Measurements from ENCODE around the gene USP6.
A peak's percentile ranks its signal among the peaks of the same experiment; 100 is the strongest.
"Not testable (repeated sequence)": the region's sequence is repeated elsewhere in the genome, so short reads cannot be mapped to it uniquely, and the experiment has no call there.

USP6 gene

DNA sequence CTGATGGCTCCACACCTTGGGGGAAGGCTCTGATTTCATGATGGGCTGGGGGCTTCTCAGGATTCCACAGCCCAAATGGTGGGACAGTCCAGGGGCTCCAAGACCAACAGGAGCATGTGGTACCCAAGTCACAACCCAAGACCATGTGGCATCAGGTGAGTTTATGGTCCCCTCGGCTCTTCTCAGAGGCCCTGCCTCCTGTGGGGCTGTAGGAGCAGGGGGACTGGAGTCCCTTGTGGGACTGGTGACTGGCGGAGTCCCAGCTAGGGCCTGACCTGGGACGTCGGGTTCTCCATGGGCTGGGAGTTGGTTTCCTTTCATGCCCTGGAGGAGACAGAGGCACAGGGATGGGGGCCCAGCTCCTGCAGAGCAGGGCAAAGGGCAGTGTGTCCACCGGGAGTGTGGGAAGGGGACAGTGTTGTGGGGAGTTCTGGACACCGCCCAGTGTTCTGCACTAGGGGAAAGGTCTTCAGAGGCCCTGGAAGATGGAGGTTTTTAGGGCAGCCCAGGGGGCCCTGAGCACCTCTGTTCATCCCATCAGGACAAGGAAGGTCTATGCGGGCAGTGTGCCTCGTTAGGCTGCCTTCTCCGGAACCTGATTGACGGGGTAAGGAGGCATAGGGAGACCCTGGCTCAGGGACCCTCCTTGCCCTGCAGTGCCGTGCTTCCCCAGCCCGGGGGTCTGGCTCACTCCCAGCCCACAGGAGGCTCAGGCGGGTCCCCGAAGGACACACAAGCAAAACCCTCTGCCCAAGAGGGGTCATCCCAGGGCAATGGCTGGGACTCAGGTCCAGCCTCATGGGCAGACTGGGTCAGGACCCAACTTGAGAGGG lies 21.0 kb downstream of the USP6 start:
- not testable (repeated sequence) for DNase-seq

DNA sequence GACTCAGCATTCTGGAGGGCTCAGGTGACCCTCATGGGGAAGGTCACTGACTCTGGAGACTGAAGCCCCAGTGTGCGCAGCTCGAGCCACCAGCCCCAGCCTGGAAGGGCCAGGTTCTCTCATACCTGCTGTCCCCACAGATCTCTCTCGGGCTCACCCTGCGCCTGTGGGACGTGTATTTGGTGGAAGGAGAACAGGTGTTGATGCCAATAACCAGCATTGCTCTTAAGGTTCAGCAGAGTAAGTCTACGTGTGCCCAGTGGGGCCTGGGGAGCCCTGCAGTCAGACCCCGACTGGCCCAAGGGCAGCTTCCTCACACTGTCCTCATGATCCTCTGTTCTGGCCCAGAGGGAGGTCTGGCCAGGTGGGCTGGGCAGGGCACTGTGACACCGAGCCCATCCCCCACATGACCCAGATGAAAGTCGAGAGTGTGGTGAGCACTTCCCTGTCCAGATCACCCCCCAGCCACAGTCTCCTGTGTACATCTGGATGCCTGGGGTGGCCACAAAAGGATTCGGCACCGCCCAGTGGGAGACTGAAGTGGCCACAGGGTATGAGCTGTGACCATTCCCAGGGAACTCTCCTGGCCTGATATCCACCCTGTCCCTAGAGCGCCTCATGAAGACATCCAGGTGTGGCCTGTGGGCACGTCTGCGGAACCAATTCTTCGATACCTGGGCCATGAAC lies 21.8 kb downstream of the USP6 start:
- not testable (repeated sequence) for DNase-seq

DNA sequence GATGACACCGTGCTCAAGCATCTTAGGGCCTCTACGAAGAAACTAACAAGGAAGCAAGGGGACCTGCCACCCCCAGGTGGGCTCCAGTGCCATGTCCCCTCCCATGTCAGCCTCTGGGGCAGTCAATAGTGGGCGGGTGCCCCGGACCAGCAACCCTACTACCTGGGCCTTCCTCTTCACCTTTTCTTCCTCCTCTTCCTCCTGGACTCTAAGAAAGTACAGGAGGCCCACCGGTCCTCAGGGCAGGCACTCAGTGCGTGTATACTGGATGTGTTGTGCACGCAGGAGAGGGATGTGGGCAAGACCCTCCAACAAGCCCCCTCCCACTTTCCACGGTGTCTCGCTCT lies 22.3 kb downstream of the USP6 start:
- not testable (repeated sequence) for DNase-seq

DNA sequence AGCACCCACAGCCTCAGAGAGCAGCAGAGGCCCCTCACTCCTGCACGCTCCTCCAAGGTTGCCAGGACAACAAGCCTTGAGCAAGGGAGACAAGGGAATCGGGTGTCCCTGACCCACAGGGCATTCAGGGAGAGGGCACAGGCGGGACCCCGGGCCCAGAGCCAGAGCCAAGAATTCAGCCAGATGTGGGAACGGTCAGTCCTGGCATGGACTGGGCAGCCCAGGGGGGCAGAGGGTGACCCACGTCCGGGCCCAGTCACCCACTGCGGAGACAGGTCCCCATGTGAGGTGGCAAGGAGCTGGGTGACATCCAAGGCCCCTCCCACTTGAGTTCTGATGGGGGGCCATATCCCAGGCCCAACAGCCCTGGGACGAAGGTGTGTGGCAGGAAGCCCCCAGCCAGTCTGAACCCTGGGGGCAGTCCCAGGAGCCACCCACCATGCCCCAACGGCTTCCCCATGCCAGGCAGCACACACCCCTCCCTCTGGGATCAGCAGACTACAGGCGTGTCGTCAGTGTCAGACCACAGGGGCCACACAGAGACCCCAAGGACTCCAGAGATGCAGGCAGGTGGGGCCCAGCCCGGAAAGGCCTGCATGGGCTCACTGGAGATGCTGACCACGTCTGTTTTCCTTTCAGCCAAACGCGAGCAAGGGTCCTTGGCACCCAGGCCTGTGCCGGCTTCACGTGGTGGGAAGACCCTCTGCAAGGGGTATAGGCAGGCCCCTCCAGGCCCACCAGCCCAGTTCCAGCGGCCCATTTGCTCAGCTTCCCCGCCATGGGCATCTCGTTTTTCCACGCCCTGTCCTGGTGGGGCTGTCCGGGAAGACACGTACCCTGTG lies 23.0 kb downstream of the USP6 start:
- no peak for DNase-seq

DNA sequence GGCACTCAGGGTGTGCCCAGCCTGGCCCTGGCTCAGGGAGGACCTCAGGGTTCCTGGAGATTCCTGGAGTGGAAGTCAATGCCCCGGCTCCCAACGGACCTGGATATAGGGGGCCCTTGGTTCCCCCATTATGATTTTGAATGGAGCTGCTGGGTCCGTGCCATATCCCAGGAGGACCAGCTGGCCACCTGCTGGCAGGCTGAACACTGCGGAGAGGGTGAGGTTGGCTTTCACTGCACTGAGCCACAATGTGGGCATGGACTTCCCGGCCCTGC lies 23.6 kb downstream of the USP6 start:
- no peak for DNase-seq

DNA sequence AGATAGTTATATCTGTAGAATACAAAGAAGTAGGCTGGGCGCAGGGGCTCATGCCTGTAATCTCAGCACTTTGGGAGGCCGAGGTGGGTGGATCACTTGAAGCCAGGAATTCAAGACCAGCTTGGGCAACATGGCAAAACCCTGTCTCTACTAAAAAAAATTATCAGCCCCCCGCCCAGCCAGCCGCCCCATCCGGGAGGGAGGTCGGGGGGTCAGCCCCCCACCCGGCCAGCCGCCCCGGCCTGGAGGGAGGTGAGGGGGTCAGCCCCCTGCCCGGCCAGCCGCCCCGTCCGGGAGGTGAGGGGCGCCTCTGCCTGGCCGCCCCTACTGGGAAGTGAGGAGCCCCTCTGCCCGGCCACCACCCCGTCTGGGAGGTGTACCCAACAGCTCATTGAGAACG lies 27.0 kb downstream of the USP6 start:
- DNase-seq = not testable (repeated sequence)

DNA sequence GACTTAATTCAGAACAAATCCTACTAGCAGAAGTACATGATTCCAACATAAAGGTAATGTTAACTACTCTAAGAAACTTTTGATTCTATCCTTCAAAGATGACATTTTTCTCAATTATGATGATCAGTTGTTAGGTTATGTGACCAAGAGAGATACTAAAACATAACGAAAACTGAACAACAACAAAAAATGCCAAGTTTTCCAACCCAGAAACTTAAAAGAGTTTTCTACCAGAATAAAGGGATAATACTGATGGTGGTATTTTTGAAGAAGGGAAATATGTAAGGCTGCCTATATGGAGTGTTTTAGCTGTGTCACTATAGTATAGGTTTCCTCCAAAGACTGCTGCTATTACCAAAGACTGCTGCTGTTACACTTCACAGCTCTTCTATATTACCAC lies 30.3 kb downstream of the USP6 start:
- DNase-seq = not testable (repeated sequence)

DNA sequence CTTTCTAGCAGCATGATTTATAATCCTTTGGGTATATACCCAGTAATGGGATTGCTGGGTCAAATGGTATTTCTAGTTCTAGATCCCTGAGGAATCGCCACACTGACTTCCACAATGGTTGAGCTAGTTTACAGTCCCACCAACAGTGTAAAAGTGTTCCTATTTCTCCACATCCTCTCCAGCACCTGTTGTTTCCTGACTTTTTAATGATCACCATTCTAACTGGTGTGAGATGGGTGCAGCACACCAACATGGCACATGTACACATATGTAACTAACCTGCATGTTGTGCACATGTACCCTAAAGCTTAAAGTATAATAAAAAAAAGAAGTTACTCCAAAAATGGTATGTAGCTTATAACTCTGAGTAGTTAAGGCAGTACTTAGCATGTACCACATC lies 44.9 kb downstream of the USP6 start:
- DNase-seq = not testable (repeated sequence)

DNA sequence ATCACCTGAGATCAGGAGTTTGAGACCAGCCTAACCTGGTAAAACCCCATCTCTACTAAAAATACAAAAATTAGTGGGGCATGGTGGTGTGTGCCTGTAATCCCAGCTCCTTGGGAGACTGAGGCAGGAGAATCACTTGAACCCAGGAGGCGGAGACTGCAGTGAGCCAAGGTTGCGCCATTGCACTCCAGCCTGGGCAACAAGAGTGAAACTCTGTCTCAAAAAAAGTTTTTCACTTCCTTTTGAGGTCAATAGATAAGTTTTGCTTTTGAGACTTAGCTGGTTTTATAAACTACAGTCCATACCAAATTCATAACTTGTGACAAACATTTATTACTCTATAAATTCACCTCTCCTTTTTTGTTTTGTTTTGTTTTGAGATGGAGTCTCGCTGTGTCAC lies 46.0 kb downstream of the USP6 start:
- DNase-seq = not testable (repeated sequence)

GRCh38 chr17:5164436-5164835 lies 48.6 kb downstream of the USP6 start:
- no peak for DNase-seq

- DNase-seq = not testable (repeated sequence)
These were observed 50.1 kb downstream of the USP6 start for GRCh38 chr17:5165791-5166564.

- DNase-seq = not testable (repeated sequence)
These were observed 59.2 kb downstream of the USP6 start for GRCh38 chr17:5175027-5175426.

DNA sequence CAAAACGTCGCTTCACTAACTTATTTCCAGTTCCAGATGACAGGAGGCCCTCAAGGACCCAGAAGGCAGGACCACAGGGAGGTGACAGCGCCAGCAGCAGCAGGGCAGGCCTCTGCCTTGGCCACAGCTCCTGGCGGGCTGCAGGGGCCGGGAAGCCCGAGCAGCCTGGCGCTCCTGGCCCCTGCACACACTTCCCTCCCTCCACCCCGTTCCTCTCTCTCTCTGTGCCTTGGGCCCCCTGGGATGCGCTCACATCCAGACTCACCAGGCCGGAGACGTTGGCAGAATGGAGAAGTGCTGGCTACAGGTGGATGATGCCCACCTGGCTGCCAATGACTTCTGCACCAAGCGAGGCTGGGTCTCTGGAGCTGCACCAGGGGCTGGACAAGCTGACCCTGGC lies 63.2 kb downstream of the USP6 start:
- DNase-seq = no peak

- no peak for DNase-seq
These were observed 65.9 kb downstream of the USP6 start for GRCh38 chr17:5181509-5182305.

- no peak for DNase-seq
These were observed 67.0 kb downstream of the USP6 start for GRCh38 chr17:5182597-5183409.

- no peak for DNase-seq
These were observed 67.6 kb downstream of the USP6 start for GRCh38 chr17:5183410-5183793.

- no peak for DNase-seq
These were observed 68.5 kb downstream of the USP6 start for GRCh38 chr17:5184288-5184687.

DNA sequence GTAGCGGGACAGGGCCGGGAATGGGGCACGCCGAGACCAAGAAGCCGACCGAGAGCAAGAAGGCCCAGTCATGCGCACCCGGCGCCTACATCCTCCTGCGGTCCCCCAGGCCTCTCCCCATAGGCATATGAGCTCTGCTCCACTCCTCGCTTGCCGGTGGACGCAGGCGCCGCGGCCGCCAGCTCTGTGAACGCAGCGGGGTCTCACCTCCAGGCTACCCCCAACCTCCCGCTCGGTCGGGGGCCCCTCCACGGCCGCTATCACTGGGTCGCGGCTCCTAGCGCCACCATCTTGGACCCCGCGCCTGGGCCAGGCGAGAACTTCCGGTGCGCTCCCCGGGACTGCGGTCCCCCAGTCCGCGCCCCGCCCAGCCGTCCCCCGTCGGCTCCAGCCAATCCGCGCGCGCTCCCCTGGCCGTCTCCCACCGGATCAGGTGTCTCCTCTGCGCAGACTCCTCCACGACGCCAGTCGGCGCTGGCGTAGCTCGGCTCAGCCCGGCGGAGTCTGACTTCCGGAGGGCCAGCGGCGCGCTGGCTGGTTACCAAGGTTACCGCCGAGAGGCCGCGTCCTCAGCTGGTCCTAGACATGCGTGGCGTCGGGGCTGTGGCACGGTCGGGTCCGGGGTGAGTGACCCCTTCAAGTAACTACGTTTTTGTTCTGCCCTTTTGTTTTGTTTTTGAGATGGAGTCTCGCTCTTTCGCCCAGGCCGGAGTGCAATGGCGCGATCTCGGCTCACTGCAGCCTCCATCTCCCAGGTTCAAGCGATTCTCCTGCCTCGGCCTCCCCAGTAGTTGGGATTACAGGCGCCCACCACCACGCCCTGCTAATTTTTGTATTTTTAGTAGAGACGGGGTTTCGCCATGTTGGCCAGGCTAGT lies 75.9 kb downstream of the USP6 start, which contains the start of gene ZNF594:
Gene ZNF594, minus strand, starts transcription at position 328 of the 877 bp plus-strand sequence. CDS start 7,612 bp downstream, outside the sequence.
- DNase-seq = peak; percentile 95

DNA sequence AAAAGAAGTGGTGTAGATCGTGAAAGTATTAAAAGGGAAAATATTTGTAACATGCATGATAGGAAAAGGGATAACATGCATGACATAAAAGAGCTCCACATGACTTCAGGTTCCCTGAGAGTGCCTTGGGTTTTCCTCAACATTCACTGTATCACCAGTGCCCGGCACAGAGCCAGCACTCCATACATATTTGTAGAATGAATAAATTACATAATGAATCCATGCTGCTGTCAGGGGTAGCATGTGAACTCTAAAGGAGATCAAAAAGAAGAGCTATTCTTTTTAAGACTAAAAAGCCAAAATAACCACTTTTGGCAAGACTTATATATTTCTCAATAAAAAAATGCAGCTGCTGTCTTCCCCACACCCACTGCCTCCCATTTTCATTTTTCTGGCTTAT lies 78.5 kb downstream of the USP6 start:
- DNase-seq = no peak

- DNase-seq = no peak
These were observed 82.6 kb downstream of the USP6 start for GRCh38 chr17:5198472-5198871.
